ENCODE data around the gene SH3RF2. TPM values are rescaled to one million over a fixed set of nuclear protein-coding genes. Genes with fewer than 3 reads are reported as not detected.

The SH3RF2 gene
- total RNA-seq, 1 donor from 2014 or later = 3.0 TPM

DNA sequence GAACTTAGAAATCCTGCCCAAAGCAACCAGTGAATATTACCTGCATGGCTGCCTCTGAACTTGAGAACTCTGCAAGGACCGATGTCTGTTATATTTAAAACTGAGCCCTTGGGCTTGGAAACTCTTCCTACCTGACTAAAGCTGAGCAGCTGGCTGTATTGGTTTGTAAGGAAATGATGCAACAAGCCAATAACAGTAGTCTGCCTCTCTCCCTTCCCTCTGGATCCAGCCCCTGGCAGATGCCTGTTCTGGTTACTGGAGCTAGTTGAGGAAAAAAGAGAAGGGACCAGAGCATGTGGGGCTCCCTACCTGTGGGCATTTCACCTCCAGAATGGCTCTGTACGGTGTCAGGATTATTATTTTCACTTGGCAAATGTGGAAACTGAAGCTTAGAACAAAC lies 34.7 kb downstream of the SH3RF2 start:
- ATAC-seq (no peak), DNase-seq (ENCODE audit: low spot score) (no peak)
- intact Hi-C loops (cut with DNase I) = no loop called here

DNA sequence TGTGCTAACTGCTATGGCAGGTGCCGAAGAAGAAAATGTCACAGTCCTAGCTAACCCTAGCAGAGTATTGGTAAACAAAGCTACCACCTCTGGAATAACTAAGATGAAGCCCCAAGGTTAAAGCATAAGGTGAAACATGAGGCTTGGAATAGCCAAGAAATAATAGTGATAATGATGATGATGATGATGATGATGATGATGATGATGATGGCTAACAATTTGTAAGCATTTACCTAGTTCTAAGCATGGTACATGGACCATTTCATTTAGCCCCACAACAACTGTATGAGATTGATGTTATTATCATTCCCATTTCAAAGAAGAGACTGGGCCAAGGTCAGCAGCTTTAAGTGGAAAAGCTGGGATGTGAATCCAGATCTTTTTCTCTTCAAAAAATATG lies 35.3 kb downstream of the SH3RF2 start:
- intact Hi-C loops (cut with DNase I) = no loop called here
- DNase-seq (ENCODE audit: low spot score) = no peak
- no peak for ATAC-seq

DNA sequence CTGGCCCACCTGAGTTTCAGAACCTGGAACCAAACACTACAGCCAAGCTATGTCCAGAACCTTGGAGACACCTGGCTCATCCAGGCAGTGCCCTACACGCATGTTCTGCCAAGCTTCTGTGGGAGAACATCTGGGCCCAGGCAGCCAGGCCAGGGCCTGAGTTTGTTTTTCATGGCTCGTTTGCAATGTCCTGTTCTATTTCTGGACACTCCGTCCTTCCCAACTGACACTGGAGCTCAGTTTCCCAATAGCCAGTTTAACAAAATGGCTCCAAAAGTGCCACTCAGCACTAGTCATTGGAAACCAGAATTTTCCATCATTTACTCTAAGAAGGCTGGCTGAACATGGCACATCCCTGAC lies 38.6 kb downstream of the SH3RF2 start:
- intact Hi-C loops (cut with DNase I) = no loop called here
- ATAC-seq (peak; percentile 42), DNase-seq (ENCODE audit: low spot score) (no peak)

DNA sequence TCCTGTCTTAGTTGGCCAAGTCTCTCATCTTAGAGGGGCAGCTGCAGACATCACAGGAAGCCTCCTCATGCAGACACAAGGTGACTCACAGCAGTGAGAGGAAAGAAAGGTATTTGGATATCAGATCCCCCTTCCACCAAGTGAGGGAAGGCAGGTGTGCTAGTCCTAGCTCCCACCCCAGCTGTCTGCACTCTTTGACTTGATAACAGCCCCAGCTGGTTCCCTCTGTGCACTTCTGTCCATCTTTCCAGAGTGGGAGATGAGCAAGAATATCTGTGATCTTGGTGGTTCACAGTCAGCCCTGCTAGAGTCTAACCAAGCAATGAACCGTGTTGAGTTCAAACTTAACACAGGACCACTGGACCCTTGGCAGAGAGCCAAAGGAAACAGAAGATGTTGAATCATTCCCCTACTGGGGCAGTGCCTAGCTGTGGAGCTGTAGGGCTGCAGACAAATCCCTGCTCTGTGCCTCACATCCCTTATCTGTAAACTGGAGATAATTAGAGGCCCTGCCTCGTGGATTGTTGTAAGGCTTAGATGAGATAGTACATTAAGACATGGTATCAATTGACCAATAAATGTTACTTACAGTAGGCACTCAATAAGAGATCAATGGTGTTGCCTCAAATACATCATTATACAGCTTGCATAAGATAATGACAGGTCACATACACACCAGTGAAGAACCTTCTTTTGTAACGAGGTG lies 39.1 kb downstream of the SH3RF2 start:
- ATAC-seq = peak; percentile 13

DNA sequence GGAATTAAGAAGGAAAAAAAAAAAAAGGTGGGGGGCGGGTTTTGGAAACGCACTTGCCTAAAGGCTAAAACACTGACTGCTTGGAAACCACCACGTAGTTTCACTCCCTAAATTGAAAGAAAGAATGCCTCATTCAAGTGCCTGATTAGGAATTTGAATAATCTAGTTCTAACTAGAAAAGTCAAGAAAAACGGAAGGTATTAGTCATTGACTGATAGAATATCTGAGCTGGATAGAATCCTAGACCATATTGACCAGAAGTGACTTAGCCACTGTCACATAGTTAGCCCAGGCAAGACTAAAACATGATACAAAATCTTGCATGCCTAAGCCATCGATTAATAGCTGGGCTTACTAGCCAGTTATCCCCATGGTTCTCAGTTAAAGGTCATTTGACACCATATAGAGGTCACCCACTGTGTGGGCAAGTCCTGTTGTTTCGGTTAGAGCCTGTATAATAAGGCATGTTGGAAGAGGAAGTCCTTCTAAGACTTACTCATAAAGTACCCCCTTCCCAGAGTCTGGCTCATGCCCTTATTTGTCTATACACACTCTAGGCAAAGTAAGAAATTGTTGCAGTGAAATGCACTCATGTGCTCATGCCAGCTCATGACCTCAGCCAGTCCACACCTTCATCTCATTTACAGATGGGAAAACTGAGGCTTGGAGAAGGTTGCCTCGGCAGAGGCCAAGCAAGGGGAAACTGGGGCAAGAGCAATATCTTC lies 40.2 kb downstream of the SH3RF2 start:
- DNase-seq (ENCODE audit: low spot score) = no peak
- ATAC-seq = no peak
- intact Hi-C loops (cut with DNase I) = no loop called here

More for the DNA sequence above, 39.1 kb downstream of the SH3RF2 start:
- intact Hi-C loops (cut with DNase I) = no loop called here
- DNase-seq (ENCODE audit: low spot score) = no peak

DNA sequence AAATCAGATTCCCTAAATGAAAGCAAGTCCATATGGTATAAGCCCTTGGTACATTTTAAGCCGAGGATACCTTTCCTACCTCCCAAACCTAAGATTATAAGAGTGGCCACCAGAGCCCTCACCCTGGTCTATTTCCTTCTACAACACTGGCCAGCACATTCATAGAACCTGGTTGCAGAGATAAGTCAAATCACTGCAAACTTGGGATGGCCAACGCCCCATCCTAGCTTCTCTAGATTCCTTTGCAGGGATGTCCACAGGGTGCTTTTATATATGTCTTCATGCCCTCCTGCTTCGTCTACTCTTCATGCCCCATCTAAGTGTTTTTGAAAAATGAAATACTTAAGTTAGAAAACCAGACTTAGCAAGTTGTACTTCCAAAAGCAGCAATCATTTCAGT lies 41.8 kb downstream of the SH3RF2 start:
- intact Hi-C loops (cut with DNase I) = no loop called here
- ATAC-seq = no peak
- DNase-seq (ENCODE audit: low spot score) = no peak

DNA sequence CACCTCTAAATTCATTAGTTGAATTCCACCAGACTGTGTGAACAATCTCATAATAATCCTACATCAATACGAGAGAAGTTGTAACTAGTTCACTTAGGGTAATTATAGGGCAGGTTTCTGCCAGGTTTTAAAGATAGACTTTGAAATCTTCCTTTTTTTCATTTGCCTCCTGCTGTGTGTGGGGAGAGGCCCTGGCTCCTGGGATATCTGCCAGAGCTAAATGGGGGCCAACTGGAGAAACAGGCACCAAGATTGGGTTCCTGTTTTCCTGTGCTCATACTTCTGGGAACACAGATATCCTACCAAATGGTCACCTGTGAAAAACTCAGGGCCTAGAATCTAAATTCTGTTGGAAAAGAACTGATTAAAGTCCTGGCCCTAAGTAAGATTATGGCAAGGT lies 42.3 kb downstream of the SH3RF2 start:
- DNase-seq (ENCODE audit: low spot score) (no peak), ATAC-seq (no peak)
- intact Hi-C loops (cut with DNase I) = no loop called here

DNA sequence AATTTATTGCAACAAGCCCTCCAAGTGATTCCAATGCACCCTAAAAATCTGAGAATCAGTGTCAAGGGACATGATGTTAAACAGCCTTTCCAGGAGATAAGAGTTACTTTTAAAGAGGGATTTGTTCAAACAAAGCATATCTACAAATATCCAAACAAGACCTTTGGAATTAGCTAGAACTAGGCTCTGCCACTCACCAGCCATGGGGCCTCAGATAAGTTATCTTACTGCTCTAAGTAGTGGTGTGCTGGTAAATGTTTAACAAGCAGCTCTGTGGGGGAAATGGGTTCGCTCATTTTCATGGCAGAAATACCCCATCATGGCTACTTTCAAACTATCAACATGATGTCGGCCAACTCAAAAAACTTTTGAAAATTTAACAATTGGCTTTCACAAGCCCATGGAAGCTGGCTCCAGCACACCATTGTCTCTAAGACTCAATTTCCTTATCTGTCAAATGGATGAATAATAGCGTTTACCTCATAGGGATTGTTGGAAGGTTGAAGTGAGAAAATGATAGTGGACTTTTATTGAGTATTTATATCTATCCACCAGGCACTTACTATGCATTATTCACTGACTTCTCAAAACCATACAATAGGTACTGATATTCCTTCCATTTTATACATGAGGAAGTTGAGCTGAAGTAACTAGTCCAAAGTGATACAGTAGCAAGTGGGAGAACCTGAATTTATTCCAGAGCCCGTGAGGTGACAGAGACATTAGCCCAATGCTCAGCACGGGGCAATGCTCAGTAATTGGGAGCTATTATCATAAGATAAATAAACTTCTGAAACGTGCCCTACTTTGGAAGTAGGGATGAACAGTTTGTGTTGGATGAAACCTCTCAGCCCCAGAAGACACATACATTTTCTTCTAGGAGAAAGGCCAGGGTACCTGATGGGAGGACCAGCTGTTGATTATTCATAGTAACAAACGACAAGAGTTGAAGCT lies 43.2 kb downstream of the SH3RF2 start:
- intact Hi-C loops (cut with DNase I) = no loop called here
- no peak for ATAC-seq

DNA sequence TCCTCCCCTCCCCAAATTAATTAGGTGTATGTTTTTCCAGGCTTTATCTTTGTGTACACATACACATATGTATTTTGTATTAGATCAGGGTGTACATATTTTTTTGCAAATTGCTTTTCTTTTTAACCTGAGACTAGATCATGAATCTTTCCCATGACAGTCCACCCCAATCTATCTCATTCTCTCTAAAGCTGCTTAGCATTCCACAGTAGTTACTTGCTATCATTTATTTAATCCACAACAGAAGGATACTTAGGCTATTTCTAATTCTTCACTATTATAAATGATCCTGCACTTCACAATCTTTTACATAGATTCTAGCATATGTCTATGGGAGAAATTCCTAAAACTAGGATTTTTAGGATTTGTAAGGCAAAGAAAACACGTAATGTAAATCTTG lies 43.9 kb downstream of the SH3RF2 start:
- no peak for ATAC-seq
- intact Hi-C loops (cut with DNase I) = no loop called here
- DNase-seq (ENCODE audit: low spot score) = no peak

More for the DNA sequence above, 43.2 kb downstream of the SH3RF2 start:
- no peak for DNase-seq (ENCODE audit: low spot score)

DNA sequence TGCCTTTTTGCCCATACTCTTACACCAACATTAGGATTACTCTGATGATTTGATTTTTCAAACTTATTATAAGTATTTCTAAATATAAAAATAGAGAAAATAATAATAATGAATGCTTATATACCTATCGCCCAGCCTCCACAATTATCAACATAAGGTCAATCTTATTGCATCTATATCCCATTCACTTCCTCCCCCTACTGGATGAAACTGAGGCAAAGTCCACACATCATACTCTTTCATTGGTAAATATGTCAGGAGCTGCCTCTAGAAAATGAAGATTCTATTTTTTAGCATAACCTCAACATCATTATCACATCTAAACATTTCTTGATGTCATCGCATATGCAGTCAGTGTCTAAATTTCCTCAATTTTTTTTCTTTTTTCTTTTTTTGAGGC lies 44.3 kb downstream of the SH3RF2 start:
- intact Hi-C loops (cut with DNase I) = no loop called here
- DNase-seq (ENCODE audit: low spot score) (no peak), ATAC-seq (no peak)

DNA sequence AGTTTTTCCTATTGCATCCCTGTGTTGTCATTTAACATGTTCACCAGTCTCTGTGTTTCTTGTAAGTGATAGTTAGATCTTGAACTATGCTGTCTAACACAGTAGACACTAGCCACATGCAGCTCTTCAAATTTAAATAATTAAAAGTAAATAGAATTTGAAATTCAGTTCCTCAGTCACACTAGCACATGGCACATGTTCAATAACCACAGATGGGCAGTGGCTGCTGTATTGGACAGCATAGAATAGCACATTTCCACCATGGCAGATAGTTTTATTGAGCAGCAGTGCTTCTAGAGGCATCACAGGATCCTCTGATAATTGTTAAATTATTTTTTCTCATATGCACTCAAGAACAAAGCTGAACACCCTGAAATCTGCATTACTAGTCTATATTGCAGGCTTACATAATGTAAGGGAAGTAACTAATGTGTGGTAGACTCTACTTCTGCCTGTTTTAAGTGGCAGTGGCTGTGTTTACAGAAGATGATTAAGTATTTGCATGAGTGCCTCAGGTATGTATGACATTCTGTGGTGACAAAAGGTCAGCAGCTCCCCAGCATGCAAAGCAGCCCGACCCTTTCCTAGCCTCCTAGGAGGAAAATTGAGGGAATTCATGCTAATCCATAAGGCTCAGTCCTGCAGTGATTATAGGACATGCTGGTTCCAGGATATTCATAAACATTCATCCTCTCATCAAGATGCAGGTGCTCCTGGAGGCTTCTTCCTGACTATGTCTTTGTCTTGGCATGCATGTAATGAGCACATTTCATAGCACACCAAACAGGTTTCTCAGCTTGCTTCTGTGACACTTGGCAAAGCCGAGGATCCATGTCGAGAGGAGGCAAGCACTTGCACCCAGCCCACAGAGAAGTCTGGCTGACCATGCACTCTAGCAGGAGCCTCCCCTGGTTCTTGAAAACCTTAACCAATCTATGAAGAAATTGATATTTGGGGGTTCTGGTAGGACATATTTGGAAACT lies 45.5 kb downstream of the SH3RF2 start:
- DNase-seq (ENCODE audit: low spot score) = no peak
- ATAC-seq = no peak
- intact Hi-C loops (cut with DNase I) = no loop called here

DNA sequence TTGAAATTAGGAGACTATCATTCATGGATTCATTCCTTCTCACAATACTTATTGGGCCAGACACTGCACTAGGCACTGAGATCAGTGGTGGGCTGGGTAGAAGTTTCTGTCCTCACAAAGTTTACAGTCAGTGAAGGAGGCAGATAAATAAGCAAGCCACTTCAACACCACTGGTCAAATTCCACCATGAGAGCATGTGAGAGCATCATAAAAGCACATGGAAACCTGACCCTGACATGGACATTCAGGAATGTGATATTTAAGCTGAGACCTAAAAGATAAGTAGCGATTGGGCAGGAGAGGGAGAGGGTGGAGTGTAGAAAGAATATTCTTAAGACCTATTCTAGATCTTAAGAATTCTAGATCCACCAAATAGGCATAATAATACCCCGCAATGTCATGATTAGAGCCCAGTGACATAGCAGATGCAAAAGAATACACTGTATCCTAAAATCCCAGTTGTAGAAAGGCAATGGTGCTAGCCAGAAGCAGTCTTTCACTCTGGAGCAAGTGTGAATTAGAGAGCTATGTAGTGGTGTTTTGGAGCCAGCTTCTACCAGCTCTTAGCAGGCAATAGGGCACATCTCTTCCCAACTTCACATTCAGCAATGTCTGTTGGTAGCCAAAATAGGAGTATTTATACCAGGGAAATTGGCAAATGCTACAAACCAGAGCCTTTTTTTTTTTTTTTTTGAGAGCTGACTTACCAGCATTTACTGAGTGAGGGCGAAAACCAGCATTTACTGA lies 46.4 kb downstream of the SH3RF2 start:
- no peak for DNase-seq (ENCODE audit: low spot score)
- intact Hi-C loops (cut with DNase I) = no loop called here
- ATAC-seq = no peak

DNA sequence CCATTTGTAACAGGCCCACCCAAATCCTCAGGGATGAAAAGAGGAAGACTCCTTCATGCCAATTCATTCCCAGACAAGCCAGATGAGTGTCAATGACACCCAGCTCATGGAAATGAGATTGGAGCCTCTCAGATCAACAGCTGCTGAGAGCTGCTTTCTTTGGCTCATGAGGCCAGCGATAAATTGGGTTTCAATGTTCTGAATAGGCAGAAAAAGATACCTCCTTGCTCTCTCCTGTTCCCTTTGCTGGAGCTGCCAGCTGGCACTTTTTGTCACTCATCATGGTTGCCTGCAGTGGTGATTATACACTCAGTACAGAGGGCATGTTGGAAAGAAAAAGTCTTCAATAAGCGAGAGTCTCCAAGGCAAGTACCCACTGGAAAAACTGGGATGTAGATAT lies 47.1 kb downstream of the SH3RF2 start:
- intact Hi-C loops (cut with DNase I) = no loop called here
- no peak for ATAC-seq
- no peak for DNase-seq (ENCODE audit: low spot score)

DNA sequence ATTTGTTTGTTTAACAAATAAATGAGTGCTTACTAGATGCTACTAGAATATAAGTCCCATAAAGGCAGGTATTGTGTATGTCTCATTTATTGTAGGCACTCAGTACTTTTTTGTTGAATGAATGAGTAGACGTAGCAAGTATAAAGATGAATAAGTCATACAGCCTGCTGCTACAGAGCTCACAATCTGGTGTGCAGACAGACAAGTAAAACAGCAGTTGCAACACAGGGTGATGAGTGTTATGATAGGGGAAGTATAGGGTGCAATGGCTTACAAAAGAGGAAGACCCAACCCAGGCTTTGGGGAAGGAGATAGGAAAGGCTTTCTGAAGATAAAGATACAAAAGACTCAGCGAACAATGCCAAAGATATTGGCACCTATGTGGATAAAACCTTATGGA lies 47.7 kb downstream of the SH3RF2 start:
- intact Hi-C loops (cut with DNase I) = no loop called here
- ATAC-seq (peak; percentile 49), DNase-seq (ENCODE audit: low spot score) (no peak)

DNA sequence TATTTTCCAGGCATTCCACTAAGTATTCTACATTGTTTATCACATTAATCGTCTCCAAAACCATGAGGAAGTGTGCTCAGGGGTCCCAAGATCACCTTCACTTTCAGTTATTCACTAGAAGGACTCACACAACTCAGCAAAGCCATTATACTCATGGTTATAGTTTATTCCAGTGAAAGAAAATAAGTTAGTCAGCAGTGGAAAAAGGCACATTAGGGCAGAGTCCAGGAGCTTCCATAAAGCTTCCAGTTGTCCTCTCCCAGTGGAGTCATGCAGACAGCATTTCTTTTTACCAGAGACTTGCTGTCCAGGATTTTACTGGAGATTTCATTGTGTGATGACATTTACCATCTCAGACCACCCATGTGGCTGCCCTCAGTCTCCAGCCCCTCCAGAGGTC lies 51.5 kb downstream of the SH3RF2 start:
- no peak for ATAC-seq
- intact Hi-C loops (cut with DNase I) = no loop called here

DNA sequence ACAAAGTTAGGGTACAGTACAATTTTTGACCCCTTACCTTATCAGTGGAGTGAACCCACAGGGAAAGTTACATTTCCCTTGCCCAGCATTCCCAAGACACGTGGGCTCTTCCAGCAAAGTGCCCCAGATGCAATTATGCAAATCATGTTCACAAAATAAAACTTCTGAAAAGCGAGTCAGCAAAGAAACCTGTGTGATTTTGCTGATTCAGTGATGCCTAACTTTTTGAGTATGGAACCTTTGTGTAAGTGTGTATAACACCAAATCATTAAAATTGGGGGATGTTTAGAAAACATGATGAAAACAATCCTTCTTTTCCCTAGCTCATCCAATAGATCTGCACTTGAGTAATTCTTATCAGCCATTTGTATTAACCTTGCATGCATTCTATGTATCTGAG lies 52.6 kb downstream of the SH3RF2 start:
- intact Hi-C loops (cut with DNase I) = no loop called here
- DNase-seq (ENCODE audit: low spot score) = no peak
- ATAC-seq = no peak

More for the DNA sequence above, 51.5 kb downstream of the SH3RF2 start:
- DNase-seq (ENCODE audit: low spot score) = no peak

DNA sequence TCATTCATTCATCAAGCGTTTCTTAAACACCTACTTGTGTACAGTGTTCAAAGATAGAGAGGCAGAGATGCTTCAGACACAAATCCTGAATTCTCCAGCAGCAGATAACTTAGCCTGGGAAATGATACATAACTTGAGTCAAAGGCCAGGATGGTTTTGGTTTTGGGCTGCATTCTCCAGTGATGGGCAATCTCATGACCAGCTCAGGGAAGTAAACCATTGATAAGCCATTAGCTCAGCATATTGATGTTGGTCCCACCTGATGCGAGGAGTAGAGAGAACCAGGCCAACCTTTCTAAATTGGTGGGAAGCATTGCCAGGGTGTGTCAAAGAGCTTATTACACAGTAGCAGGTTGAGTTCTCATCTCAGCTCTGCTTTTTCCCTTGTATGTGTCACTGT lies 53.0 kb downstream of the SH3RF2 start:
- intact Hi-C loops (cut with DNase I) = no loop called here
- no peak for DNase-seq (ENCODE audit: low spot score)

DNA sequence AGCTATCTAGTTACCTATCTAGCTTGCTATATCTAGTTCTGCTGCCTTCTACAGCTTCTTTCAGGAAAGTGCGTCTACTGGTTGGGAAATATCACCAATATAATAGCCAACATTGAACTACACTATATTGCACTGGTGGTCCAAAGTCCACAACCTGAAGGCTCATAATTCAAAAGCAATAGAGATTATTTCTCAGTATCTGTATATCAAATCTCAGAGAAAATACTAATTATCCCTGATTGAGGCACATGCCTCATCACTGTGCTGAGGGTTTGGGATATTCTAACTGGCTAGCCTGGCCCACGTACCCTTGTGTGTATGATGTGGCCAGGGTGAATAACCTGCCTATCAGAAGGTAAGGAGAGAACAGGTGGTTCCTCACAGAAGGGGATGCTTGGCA lies 53.8 kb downstream of the SH3RF2 start:
- DNase-seq (ENCODE audit: low spot score) (no peak), ATAC-seq (no peak)
- intact Hi-C loops (cut with DNase I) = no loop called here

More for the DNA sequence above, 53.0 kb downstream of the SH3RF2 start:
- no peak for ATAC-seq

Measured in sciatic nerve (tissue), 2 donors.